DMS 273 (cell line): ENCODE data around the gene PDIA5.
A peak's percentile ranks its signal among the peaks of the same experiment; 100 is the strongest.

Experiments used
- DNase-seq: peaks from one replicate; lab custom pipeline; 2025; ENCODE audit not compliant: unreplicated experiment; lab: John Stamatoyannopoulos, UW

The PDIA5 gene

DNA sequence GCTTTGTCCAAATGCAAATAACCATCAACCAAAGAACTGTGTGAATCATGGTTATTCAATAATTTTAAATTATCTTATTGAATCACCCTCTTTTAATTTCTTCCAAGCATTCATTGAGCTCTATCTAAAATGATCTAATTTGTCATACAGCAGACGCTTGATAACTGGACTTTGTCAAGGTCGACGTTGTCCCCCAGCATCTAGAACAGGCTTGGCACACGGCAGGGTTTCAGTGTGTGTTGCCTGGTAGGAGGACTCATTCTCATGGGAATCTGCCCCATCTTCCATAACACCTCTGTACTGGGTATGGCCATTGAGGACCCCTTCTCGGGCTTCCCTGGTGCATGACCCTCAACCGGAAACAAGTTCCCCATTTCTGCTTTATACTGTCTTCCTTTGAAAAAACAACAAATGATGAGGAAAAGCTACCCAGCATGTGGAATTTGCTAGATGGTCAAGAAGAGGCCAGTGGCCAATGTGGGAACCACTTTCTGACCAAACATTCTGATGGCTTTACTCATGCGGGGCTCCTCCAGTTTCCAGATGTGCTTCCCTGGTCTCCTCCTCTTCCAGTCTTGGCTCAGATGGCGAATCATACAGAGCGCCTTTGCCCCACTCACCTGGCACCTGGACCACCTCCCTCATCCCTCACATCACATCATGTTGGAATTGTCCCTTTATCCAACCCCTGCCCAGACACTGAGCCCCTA lies 93.3 kb downstream of the PDIA5 start:
- DNase-seq = no peak

GRCh38 chr3:123161167-123161566 lies 94.3 kb downstream of the PDIA5 start:
- DNase-seq = no peak

- no peak for DNase-seq
Observed at GRCh38 chr3:123163141-123163540, 96.3 kb downstream of the PDIA5 start.

- no peak for DNase-seq
Observed at GRCh38 chr3:123165163-123165562, 98.3 kb downstream of the PDIA5 start.

DNA sequence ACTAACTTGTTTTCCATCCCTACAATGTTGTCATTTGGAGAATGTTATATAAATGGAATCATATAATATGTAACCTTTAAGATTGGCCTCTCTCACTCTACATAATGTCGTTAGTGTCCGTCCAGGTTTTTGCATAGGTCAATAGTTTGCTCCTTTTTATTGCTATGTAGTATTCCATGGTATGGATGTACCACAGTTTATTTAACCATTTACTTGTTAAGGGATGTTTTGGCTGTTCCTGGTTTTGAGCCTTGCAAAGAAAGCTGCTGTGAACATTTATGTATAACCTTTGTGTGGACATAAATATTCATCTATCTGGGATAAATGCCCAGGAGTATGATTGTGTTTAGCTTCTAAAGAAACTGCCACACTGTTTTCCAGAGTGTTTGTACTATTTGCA lies 100.9 kb downstream of the PDIA5 start:
- no peak for DNase-seq

DNA sequence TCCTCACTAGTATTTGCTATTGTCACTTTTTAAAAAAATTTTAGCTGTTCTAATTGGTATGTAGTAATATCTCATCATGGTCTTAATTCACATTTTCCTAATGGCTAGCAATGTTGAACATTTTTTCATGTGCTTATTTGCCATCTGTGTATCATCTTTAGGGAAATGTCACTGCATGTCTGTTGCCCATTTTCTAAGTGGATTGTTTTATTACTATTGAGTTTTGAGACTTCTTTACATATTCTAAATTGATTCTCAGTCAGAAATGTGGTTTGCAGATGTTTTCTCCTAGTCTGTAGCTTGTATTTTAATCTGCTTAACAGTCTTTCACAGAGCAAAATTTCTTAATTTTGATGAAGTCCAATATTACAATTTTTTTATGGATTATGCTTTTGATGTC lies 101.3 kb downstream of the PDIA5 start:
- DNase-seq = no peak

GRCh38 chr3:123168605-123169004 lies 101.8 kb downstream of the PDIA5 start:
- no peak for DNase-seq

DNA sequence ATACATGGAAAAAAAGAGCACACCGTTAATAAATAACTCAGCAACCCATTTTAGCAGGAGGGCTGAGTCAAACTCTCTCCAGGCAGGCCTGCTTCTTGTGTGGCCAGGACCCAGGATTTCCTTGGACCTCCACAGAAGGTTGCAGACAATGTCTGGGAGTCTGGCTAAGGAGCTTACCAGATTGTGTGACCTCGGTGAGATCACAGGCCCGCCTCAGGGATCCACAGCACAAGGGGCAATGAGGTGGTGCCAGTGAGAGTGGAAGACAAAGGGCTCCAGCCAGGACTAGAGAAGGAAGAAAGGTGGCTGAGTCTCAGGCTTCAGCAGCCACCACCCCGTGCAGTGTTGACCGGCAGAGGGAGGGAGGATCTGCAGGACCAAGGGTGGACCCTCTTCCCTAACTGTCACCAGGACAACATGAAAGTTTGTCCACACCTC lies 102.7 kb downstream of the PDIA5 start:
- DNase-seq = no peak

DNA sequence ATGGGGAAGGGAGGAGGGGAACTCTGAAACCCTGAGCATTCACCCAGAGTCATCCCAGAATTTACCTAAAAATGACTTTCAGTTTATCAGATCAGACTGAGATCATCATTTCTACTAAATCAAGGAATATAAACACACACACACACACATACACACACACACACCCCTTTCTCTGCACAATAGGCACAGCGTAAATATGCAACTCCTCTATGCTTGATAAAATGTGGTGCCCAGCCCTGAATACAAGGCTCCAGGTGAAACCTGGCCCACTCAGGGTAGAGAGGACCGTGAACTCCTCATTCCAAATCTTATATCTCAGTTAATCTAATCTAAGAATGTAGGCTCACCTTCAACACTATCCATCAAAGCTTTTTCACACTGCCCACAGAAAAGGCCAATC lies 103.1 kb downstream of the PDIA5 start:
- DNase-seq = no peak

DNA sequence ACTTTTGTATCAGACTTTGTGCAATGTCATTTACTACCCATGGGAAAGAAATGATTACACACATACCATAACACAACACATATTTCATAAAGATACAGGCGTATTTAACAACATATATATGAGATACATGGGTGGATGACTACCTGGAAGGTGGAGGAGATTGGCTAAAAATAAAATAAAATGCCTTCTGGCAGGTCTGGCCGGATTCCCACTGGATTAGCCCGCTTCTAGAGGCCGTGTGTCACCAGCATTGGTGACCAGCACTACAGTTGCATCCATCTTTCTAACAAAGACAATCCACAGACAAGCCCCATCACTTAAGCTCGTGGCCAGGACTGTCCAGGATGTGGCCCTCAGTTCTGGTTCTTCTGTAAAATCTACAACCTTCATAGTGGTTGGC lies 114.0 kb downstream of the PDIA5 start:
- no peak for DNase-seq

- DNase-seq = no peak
Observed at GRCh38 chr3:123186695-123187094, 119.9 kb downstream of the PDIA5 start.

GRCh38 chr3:123188058-123188457 lies 121.2 kb downstream of the PDIA5 start:
- DNase-seq = no peak

DNA sequence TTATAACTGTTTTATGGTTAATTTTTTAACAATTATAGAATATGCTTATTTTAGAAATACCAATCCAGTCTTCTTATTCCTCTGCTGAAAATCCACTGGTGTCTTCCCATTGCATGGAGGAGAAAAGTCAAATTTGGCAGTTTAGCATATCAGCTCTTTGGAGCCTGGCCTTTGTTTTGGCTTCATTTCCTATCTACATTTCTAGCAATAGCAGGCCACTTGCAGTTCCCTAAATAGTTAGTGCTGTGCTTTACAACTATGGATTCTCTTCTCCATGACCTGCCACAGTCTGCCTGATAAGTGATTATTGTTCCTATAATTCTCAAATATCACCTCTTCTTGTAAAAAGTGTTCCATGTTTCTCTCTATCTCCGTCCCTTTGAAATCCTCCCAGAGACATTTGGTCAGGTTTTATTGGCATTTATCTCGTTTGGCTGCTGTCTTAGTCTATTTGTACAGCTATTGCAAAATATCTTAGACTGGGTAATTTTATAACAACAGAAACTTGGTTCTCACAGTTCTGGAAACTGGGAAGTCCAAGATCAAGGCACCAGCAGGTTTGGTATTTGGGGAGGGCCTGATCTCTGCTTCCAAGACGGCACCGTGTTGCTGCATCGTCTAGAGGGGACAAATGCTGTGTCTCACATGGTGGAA lies 126.8 kb downstream of the PDIA5 start:
- no peak for DNase-seq

DNA sequence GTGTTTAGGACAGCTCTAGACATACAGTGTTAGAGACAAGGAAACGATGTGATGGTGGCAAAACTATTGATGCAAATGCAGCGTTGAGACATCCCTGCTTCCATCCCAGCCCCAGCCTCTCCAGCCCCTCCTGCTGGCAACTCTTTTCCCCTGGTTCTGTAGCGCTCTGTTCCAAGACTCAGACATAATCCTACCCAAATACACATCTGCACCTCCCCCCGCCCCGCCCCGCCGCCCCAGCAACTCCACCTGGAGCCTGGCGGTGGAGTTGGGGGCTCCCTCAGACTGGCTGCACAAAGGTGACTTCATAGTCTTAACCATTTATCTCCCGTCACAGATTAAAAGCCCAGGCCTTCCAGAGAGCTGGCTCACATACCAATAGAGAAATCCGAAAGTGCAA lies 127.7 kb downstream of the PDIA5 start:
- DNase-seq = peak; percentile 20

DNA sequence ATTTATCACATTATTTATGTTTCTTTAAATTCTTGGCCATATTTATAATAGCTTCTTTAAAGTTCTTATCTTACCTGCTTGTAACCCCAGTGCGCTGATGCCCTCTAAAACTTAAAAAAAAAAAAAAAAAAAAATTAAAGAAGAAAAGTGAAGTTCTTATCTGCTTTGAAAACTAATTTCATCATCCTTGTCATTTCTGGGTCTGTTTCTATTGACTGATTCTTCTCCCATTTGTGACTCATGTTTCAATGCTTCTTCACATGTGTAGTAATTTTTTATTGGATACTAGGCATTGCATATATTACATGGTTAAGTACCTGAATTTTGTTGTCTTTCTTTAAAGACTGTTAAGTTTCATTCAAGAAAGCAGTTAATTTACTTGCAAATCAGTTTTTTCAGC lies 131.5 kb downstream of the PDIA5 start:
- DNase-seq = no peak

DNA sequence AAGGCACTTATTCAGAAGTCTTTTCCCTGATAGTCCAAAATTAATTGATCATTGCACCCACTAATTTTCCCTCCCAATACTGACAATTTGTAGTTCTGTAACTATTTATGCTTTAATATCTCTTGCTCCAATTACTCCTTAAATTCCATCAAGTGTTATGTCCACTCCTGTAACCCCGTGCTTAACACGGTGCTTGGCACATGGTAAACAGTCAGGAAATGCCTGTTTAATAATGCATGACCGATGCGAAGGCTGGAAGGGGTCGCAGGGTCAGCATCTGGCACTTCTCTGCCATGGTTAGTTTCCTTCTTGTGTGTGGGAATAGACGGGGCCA lies 134.4 kb downstream of the PDIA5 start:
- no peak for DNase-seq

- DNase-seq = peak; percentile 99
Observed at GRCh38 chr3:123201557-123202427, 135.0 kb downstream of the PDIA5 start, which contains the start of gene SEC22A. Gene SEC22A (plus strand): TSS chr3:123201943. CDS start chr3:123209218, 7,275 bp downstream.

DNA sequence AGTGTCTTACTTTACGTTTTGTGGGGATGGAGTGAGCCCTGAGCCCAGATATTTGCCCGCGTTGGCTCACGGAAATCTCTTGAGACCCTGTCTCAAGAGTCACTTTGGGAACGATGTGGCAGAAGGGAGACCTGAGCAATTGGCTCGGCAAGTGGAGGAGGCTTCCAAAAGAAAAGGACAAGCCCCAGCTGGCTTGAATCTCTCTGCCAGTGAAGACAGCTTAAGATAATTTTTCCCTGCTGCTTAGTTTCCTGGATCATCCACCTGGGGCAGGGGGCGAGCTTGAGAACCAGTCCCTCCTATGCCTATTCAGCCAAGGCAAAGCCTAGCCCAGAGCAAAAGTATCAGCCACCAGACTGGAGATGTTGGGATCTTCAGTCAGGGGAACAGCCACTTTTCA lies 135.6 kb downstream of the PDIA5 start:
- peak; percentile 64 for DNase-seq
